Inferior parietal cortex (tissue), 1 donor: ENCODE measurements around the gene ST7.

Experiments
- DNase-seq: peaks from one replicate; pipeline ENCODE4 v3.0.0-alpha.2; 2016; ENCODE audit errors: extremely low spot score

The ST7 gene

DNA sequence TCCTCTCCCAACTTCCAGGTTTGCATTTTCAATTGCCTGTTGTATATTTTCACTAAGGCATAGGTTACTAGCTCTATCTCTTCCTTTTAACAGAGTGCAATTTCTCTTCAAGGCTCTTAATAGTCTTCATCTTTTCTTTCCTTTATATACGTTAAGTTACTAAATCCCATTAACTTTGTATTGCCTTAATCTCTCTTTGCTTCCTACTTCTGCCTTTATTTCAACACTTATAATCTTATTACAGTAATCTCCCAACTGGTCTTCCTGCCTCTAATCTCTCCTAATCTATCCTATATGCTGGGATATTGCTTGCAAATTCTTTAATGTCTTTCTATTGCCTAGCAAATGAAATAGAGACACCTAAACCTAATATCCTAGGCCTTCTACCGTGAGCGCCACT, 26.1 kb downstream of the ST7 start:
- DNase-seq, result no peak

DNA sequence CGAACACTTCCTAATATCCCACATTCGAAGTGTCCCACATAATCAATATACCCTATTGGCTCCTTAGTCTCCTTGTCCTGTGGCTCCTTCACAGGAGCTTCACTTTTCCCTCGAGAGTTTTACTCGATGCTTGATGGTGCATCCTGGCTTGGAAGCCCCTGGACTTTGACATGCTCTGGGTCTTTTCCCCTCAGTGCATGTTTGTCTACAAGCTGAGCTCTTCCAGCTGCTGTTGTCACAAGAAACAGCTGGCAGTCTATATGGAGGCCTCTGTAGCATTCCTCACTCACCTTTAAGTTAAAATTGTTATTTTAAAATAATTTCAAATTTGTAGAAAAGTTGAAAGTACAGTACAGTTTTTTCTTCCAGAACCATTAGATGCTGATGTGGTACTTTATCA, 27.1 kb downstream of the ST7 start:
- DNase-seq, result no peak

DNA sequence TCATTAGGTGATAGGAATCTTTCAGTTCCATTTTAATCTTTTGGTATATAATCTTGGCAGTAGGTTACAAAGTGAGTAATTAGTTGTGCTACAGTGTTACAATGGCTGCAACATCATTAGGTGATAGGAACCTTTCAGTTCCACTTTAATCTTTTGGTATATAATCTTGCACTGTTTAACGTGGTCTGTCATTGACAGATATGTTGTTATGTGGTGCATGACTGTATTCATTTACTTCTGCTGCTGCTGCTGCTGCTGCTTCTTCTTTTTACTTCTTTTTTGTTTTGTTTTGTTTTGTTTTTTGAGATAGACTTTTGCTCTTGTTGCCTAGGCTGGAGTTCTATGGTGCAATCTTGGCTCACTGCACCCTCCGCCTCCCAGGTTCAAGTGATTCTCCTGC, 28.6 kb downstream of the ST7 start:
- DNase-seq, result no peak

DNA sequence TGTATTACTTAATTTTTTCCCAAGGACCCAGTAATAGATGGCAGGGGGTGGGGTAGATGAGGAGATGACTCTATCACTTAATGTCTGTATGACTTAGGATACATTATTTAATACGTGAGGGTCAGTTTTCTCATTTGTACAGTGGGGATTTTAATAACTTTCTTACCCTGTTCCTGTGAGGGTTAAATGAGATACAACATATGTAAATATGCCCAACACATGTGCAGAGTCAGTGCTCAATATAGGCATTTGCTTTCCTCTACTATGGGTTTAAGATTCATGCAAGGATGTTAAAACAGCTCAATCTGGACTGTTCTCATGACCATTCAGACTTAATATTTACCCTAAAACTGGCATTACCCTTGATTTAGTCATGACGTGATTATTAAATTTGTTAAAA, 31.2 kb downstream of the ST7 start:
- no peak for DNase-seq

DNA sequence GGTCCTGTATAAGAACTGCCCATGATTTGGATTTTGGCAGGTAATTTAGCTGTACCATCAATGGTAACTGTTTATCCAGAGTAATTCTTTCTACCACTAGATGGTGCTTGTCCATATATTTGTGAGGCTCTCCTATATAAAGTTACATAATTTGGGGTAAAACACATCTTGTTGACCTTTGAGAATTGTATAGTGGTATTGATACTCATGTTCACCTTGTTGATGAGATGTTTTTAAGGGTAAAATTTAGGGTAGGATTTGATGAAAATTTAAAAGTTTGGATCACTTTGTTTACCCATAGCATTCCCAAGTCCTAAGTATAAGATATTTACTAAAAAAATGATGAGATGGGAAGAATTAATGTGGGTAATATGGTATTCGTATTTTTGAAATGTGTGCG, 31.6 kb downstream of the ST7 start:
- peak; percentile 73 for DNase-seq

DNA sequence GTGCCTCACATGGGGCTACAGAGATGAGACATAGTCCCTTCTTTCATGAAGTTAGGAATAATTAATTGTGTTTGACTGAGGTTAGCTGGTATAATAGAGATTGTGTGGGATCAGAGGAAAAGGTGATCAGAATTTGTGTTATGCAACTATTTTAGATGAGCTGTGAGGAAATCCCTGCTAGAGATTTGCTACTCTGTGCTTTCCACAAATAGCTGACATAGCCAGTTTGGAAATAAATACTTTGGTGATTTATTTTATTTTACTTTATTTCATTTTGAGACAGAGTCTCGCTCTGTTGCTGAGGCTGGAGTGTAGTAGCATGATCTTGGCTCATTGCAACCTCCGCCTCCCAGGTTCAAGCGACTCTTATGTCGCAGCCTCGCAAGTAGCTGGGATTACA, 32.3 kb downstream of the ST7 start:
- DNase-seq, result no peak

DNA sequence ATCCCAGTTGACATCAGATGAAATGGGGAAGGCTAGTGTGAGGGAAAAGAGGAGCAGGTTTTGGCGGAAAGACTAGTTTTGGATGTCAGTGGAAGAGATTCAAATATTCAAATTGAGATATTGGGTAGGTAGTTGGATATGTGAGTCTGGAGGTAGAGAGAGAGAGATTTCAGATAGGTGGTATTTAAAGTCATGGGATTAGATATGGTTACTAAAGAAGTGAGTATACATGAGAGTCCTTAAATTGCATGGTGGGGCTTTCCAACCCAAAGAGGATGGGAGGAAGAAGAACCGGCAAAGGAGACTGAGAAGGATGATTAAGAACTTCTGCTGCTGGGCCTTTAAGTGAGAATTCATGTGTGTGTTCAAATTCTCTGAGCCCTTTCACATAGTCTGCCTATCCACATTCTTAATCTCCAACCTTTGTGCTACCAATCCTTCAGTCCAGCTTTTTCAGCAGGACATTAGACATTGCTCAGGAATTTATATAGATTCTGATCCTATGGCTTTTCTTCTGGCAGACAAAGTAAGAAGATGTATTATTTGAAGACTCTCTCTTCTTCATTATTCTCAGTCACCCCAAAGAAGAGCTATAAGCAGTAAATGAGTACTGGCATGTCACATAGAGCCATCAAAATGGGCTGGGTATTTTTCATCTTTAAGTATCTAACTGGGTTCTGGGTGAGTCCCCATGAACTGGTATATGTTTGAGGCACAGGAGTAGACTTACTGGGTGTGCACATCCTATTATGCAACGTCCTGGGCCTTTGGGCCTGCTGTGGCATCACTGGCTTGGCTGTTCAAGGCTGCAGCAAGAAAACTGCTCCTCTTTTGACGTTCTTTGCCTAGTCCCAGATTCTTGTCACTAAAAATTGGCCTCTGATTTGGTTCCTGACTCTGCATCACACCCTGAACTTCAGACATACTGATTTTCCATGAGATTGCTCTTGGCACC, 33.6 kb downstream of the ST7 start:
- DNase-seq, result no peak

DNA sequence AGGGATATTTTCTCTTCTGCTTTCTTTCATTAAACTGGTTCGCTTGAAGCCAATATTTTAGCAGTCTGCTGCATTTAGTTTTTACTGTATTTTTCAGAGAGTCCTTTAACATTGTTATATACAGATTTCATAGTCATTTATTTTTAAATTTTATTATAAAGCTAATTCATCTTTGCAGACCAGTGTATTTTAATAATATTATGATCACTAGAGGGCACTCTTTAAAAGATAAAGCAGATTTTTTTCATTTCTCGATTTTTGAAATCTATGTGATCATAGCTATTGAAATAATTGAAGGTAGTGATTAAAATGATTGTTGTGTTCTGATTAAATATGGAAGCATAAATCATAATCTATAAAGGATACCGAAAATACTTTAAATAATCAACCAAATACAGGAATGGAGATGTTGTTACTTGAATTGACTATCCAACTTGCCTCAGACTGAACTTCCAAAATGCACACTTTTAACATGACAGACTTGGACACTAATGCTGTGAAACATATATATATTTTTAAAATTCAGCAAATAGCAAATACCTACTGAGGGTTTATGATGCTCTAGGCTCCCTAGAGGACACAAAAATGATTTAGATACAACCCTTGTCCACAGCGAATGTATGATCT, 35.2 kb downstream of the ST7 start:
- peak; percentile 38 for DNase-seq

DNA sequence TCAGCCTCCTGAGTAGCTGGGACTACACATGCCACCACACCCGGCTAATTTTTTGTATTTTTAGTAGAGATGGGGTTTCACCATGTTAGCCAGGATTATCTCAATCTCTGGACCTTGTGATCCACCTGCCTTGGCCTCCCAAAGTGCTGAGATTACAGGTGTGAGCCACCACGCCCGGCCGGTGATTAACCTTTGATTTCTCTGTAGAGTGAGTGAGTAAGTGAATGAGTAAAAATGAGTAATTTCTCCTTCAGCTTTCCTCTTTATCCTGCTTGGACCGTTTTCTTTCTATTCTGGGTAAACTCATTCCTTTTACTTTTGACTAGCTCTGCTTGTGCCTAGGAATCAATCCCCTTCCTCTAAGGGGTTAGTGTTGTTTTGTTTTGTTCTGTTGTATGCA, 36.8 kb downstream of the ST7 start:
- no peak for DNase-seq

DNA sequence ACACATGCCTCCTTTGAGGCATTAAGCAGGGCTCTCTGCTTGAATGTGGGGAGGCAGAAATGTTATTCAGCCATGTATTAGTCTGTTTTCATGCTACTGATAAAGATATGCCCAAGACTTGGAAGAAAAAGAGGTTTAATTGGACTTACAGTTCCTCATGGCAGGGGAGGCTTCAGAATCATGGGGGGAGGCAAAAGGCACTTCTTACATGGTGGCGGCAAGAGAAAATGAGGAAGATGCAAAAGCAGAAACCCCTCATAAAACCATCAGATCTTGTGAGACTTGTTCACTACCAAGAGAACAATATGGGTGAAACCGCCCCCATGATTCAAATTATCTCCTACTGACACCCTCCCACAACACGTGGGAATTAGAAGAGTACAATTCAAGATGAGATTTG, 37.9 kb downstream of the ST7 start:
- DNase-seq, result no peak

DNA sequence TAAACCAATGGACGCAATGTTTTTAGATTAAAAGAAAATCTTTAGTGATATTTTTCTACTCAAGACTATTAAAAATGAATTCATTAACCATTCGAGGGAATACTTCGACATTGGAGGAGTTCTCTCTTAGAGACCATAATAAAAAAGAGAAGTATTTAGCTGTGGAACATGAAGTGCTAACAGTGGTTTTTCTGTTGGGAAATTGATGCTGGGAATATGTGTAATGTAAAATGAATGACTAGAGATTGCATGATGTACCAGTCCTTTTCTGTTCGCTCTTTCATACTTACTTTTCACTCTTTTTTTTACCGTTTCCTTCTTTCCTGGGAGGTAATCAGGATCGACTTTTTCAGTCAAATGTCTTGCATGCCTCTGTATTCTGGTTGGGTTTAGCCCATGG, 41.3 kb downstream of the ST7 start:
- no peak for DNase-seq

DNA sequence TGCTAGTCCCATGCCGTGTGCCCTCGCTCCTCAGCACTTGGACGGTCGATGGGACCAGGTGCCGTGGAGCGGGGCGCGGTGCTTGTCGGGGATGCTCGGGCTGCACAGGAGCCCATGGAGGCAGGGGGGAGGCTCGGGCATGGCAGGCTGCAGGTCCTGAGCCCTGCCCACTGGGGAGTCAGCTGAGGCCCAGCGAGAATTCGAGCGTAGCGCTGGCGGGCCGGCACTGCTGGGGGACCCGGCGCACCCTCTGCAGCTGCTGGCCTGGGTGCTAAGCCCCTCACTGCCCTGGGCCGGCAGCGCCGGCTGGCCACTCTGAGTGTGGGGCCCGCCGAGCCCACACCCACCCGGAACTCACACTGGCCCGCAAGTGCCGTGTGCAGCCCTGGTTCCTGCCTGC, 44.7 kb downstream of the ST7 start:
- no peak for DNase-seq

DNA sequence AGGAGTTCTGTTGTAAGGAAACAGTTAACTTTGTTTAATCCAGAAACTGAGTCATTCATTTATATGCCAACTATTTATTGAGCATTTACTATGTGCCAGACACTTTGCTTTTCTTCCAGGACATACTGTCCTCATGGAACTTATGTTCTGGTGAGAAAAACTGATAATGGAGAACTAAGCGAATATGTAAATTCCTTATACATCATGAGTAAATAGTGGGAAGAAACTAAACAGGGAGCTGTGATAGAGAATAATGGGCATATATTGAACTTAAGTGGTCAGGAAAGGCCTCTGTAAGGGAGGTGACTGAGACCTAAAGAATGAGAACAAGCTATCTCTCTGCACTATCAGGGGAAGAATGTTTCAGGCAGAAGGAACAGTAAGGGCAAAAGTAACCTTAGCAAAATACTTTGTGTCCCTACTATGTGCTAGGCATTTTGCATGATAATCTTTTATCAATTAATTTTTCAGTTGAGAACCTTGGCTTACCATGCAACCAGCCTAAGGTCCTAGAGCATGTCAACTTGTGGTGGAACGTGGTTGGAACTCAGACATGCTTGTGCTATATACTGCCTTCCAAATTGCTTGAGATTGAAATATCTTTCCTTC, 45.4 kb downstream of the ST7 start:
- DNase-seq, result no peak

DNA sequence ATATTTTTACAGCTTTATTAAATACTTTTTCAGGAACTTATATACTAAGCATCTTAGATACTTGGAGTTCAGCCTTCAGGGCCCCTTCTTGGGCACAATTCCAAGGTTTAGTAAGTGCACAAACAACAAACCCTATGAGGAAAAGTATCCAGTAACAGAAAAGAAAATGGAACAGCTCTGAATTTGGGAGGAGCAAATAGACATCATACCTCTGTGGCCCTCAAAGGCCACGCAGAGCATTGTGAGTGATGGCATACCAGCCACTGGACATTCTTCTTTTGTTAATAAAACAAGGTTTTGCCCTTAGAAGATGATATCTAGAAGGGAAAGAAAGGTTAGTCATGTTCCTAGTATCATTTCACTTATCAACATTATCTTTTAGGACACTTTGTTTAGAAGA, 46.0 kb downstream of the ST7 start:
- DNase-seq, result no peak

DNA sequence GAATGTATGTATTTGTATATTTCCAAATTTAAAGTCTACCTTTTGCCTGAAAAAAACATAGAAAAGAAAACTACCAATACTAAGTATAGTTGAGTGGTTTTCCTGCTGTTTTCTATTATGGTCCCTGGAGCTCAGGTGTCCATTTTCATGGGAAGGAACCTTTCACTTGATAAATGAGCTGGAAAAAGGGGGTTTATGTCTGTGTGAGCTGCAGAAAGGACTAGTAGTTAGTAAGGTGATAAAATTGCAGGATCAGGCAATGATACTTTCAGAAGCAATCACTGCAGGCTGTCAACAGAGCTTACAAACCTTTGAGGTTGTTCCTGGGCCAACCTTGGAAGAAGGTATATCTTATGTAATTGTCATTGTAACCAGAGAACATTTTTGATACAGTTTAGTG, 48.0 kb downstream of the ST7 start:
- no peak for DNase-seq

DNA sequence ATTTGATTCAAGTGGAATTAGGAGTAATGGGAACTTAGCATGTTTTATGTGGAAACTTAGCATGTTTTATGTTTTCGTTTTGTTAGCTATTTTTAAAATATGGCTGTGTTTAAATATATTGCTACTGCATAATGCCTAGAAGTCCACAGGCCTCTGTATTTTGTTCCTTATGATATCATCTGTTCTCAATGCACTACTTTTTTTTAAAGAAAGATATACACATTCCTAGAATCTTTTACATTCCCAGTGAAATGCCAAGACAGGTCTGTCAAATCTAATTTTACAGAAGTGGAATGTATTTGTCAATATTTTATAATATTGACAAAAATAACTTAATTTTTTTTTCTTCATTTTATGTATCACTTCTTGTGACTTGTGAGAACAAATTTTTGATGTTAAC, 51.6 kb downstream of the ST7 start:
- DNase-seq, result no peak

DNA sequence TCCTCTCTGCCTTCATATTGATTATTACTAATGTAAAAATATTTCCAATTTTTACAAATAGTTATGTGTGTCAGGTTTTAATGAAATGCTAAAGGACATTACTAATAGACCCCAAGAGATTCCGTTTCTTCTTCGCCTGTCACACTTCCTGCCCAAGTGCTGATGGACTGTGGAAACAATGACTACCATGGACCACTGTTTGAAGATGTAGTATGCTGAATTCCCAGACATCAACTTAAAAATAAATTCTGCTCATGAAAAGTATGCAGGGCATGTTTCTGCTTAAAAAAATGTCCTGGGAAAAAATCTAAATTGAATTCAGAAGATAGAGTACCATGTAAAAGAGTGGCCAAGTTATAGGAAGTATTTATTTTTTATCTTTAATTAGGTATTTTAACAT, 52.1 kb downstream of the ST7 start:
- no peak for DNase-seq

DNA sequence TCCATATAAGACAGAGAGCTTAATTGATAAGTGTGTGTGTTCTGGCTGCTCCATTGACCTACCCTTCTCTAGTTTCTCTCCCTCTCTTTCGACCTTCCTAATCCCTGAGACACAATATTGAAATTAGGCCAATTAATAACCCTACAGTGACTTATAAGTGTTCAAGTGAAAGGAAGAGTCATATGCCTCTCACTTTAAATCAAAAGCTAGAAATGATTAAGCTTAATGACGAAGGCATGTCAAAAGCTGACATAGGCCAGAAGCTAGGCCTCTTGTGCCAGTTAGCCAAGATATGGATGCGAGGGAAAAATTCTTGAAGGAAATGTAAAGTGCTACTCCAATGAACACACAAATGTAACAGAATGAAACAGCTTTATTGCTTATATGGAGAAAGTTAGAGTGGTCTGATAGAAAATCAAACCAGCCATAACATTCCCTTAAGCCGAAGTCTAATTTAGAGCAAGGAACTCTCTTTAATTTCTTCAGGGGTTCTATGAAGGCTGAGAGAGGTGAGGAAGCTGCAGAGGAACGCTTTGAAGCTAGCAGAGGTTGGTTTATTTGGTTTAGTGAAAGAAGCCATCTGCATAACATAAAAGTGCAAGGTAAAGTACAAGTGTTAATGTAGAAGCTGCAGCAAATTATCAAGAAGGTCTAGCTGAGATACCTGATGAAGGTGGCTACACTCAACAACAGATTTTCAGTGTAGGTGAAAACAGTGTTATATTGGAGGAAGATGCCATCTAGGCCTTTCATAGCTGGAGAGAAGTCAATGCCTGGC, 53.8 kb downstream of the ST7 start:
- DNase-seq, result no peak

DNA sequence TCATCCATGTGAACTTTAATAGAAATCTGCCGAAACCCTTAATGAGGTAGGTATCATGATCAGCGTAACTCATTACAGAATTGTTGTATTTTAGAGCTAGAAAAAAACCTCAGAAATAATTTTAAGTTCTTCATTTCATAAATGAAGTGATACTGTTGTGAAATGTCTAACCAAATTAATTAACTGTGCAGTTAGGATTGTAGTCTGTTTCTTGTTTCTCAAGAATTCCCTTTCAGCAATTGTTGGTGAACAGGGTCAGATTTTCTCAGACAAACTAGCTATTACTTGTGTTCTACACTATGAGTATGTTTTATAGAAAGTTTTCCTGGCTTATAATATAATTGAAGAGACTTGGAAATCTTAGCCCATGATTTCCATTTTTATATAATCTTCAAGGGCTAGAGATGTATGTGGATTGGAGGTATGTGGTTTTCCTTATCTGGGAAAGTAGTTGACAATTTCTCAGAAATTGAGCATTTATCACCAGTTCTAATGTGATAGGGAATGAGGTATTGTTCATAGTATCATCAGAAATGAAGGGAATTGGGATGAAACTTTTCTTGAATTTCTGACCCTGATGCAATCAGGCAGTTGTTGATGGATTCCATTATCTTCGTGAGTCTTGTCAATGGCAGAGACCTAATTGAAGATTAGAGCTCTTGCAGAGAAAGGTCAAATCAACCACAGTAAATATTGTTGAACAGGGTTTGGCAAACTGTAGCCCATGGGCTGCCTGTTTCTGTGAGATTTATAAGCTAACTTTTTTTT, 55.0 kb downstream of the ST7 start:
- DNase-seq, result no peak

DNA sequence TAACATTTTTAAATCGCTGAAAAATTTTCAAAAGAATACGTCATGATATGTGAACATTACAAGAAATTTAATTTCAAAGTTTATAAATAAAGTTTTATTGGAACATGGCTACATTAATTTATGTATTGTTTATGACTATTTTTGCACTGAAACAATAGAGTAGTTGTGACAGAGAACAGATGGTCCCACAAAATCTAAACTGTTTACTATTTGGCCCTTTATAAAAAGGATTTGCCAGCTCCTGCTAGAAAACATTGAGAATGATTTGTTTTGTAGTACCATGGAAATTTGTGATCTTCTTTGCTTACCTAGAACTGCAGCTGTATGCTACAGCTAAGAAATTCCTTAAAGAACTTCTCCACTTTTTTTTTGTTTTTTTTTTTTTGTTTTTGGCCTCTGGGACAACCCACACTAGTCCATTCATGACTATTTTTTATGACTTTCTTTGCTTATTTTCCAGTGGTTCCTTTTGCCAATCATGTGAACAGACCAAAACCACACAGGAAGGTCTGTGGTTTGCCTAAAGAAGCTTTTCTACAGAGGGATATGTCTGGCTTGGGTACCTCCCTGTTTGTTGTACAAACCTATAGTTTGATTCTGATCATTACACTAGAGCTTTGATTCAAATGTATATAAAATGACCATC, 55.7 kb downstream of the ST7 start:
- no peak for DNase-seq
